Breast epithelium (tissue), 3 donors: ENCODE data around the gene IL32.

ENCODE experiments used
- POLR2A ChIP-seq: fragments of 450-650 bp; IDR thresholded peaks from one replicate; pipeline ENCODE4 v1.6.1; 2016; ENCODE audit warnings: antibody characterized with exemption, mild to moderate bottlenecking, moderate library complexity
- POLR2AphosphoS5 ChIP-seq, 3 donors: sonication (generic); formaldehyde crosslinking; IDR thresholded peaks; one replicate each; pipeline ENCODE4 v1.6.1; 2017; ENCODE audit warnings: antibody characterized with exemption in 3 of 3
- TF ChIP-seq, protein P1 (sequence below), 3 donors: fragments of 450-650 bp; IDR thresholded peaks; one replicate each; pipeline ENCODE4 v1.5.1; 2016 to 2017; ENCODE audit warnings: antibody characterized with exemption in 3 of 3, mild to moderate bottlenecking in 3 of 3, moderate library complexity in 3 of 3

DNA sequence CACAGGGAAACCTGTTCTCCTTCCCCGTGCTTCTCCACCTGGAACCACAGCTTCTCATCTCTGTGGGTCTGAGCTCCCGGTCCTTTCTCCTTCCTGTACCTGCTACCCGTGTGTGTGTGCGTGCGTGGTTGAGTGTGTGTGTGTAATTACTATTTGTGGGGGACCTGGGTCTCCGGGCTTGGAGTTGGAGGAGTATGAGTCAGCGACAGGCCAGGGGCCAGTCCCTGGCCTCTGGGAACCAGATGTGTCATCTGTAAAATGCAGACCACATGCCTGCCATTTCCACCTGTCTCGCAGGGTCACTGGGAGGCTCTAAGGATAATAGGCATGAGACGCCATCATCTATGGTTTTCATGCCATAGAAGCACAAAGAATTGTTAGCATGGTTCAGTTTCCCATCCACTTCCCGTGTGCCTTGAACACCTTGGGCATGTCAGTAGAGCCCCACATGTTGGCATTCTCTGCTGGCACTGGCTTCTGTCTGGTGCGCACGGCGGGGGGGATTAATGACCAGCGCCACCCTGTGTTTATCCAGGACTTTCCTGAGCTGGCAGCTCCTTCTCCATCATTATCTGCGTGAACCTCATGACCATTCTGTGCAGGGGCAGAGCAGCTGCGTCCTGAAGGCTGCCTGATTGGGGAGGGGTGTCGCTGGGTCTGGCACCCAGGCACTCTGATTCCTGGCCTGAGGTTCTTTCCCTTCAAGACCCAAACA is 48.5 kb downstream of the IL32 start:
- TF ChIP-seq, protein P1, sequence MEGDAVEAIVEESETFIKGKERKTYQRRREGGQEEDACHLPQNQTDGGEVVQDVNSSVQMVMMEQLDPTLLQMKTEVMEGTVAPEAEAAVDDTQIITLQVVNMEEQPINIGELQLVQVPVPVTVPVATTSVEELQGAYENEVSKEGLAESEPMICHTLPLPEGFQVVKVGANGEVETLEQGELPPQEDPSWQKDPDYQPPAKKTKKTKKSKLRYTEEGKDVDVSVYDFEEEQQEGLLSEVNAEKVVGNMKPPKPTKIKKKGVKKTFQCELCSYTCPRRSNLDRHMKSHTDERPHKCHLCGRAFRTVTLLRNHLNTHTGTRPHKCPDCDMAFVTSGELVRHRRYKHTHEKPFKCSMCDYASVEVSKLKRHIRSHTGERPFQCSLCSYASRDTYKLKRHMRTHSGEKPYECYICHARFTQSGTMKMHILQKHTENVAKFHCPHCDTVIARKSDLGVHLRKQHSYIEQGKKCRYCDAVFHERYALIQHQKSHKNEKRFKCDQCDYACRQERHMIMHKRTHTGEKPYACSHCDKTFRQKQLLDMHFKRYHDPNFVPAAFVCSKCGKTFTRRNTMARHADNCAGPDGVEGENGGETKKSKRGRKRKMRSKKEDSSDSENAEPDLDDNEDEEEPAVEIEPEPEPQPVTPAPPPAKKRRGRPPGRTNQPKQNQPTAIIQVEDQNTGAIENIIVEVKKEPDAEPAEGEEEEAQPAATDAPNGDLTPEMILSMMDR (IDR thresholded peaks at IDR 0.05) = no peak
- TF ChIP-seq POLR2AphosphoS5 (IDR thresholded peaks at IDR 0.05) = no peak
- TF ChIP-seq POLR2A = no peak
